Parathyroid adenoma (tissue), 2 donors: ENCODE results near the gene CYP2R1.
A peak's percentile ranks its signal among the peaks of the same experiment; 100 is the strongest.

Source experiments
- H2AFZ ChIP-seq: fragments of 300-600 bp; sonication (generic); one replicate; pipeline ENCODE4 v1.7.0; 2017; ENCODE audit warnings: antibody characterized with exemption, mild to moderate bottlenecking
- H3K27ac ChIP-seq: fragments of 300-600 bp; sonication (generic); one replicate; pipeline ENCODE4 v1.7.0; 2017
- H3K27me3 ChIP-seq: fragments of 300-600 bp; sonication (generic); one replicate; pipeline ENCODE4 v1.7.0; 2017; ENCODE audit warnings: low read length; ENCODE audit not compliant: control insufficient read depth, insufficient read depth
- H3K36me3 ChIP-seq: fragments of 300-600 bp; sonication (generic); one replicate; pipeline ENCODE4 v1.7.0; 2017; ENCODE audit warnings: low read length; ENCODE audit not compliant: control insufficient read depth, insufficient read depth
- H3K4me1 ChIP-seq: fragments of 300-600 bp; sonication (generic); one replicate; pipeline ENCODE4 v1.7.0; 2017; ENCODE audit warnings: control low read depth
- H3K4me2 ChIP-seq: fragments of 300-600 bp; sonication (generic); one replicate; pipeline ENCODE4 v1.7.0; 2017; ENCODE audit warnings: low read length
- H3K4me3 ChIP-seq: fragments of 300-600 bp; sonication (generic); one replicate; pipeline ENCODE4 v1.7.0; 2017; ENCODE audit warnings: low read depth, low read length
- H3K79me2 ChIP-seq: fragments of 300-600 bp; sonication (generic); one replicate; pipeline ENCODE4 v1.7.0; 2017; ENCODE audit warnings: control low read depth
- H3K9ac ChIP-seq: fragments of 300-600 bp; sonication (generic); one replicate; pipeline ENCODE4 v1.7.0; 2017; ENCODE audit warnings: mild to moderate bottlenecking
- H3K9me3 ChIP-seq: fragments of 300-600 bp; sonication (generic); one replicate; pipeline ENCODE4 v1.7.0; 2017; ENCODE audit warnings: low read length; ENCODE audit not compliant: control insufficient read depth
- TF ChIP-seq, protein P1 (sequence below): fragments of 300-600 bp; sonication (generic); IDR thresholded peaks from one replicate; pipeline ENCODE4 v1.7.0; 2017; ENCODE audit warnings: antibody characterized with exemption, mild to moderate bottlenecking
- donor health status: primary hyperparathyroidism.

The CYP2R1 gene

GRCh38 chr11:14907411-14908213 lies 15.6 kb upstream of the CYP2R1 start:
- no peak overlapping the region for H3K4me3 ChIP-seq
- no peak overlapping the region for H2AFZ ChIP-seq
- H3K79me2 ChIP-seq, result no peaks in the 10 kb centered on the region
- no peaks in the 10 kb centered on the region for H3K27me3 ChIP-seq
- no peak overlapping the region for H3K4me2 ChIP-seq
- no peaks in the 10 kb centered on the region for H3K9me3 ChIP-seq
- peaks cover 3% of the 10 kb centered on the region for H3K4me1 ChIP-seq
- H3K36me3 ChIP-seq, result no peaks in the 10 kb centered on the region
- no peak overlapping the region for H3K27ac ChIP-seq
- no peak overlapping the region for H3K9ac ChIP-seq
- TF ChIP-seq, protein P1, sequence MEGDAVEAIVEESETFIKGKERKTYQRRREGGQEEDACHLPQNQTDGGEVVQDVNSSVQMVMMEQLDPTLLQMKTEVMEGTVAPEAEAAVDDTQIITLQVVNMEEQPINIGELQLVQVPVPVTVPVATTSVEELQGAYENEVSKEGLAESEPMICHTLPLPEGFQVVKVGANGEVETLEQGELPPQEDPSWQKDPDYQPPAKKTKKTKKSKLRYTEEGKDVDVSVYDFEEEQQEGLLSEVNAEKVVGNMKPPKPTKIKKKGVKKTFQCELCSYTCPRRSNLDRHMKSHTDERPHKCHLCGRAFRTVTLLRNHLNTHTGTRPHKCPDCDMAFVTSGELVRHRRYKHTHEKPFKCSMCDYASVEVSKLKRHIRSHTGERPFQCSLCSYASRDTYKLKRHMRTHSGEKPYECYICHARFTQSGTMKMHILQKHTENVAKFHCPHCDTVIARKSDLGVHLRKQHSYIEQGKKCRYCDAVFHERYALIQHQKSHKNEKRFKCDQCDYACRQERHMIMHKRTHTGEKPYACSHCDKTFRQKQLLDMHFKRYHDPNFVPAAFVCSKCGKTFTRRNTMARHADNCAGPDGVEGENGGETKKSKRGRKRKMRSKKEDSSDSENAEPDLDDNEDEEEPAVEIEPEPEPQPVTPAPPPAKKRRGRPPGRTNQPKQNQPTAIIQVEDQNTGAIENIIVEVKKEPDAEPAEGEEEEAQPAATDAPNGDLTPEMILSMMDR, result peak; percentile 39

- Histone ChIP-seq H3K4me2 (no peak overlapping the region), H3K36me3 (no peaks in the 10 kb centered on the region), H3K9me3 (no peaks in the 10 kb centered on the region), H3K9ac (no peak overlapping the region), H3K27me3 (no peaks in the 10 kb centered on the region), H3K4me3 (no peak overlapping the region), H3K4me1 (peaks cover 3% of the 10 kb centered on the region), H3K79me2 (no peaks in the 10 kb centered on the region), H3K27ac (no peak overlapping the region), H2AFZ (no peak overlapping the region)
- TF ChIP-seq, protein P1, result no peak
These were observed 15.0 kb upstream of the CYP2R1 start for GRCh38 chr11:14906993-14907392.

GRCh38 chr11:14906578-14906977 lies 14.5 kb upstream of the CYP2R1 start:
- Histone ChIP-seq H3K9ac (no peak overlapping the region), H3K4me3 (no peak overlapping the region), H3K27me3 (no peaks in the 10 kb centered on the region), H3K9me3 (no peaks in the 10 kb centered on the region), H3K36me3 (no peaks in the 10 kb centered on the region), H3K27ac (no peak overlapping the region), H2AFZ (no peak overlapping the region), H3K4me1 (peaks cover 3% of the 10 kb centered on the region), H3K4me2 (no peak overlapping the region), H3K79me2 (no peaks in the 10 kb centered on the region)
- TF ChIP-seq, protein P1, result no peak

DNA sequence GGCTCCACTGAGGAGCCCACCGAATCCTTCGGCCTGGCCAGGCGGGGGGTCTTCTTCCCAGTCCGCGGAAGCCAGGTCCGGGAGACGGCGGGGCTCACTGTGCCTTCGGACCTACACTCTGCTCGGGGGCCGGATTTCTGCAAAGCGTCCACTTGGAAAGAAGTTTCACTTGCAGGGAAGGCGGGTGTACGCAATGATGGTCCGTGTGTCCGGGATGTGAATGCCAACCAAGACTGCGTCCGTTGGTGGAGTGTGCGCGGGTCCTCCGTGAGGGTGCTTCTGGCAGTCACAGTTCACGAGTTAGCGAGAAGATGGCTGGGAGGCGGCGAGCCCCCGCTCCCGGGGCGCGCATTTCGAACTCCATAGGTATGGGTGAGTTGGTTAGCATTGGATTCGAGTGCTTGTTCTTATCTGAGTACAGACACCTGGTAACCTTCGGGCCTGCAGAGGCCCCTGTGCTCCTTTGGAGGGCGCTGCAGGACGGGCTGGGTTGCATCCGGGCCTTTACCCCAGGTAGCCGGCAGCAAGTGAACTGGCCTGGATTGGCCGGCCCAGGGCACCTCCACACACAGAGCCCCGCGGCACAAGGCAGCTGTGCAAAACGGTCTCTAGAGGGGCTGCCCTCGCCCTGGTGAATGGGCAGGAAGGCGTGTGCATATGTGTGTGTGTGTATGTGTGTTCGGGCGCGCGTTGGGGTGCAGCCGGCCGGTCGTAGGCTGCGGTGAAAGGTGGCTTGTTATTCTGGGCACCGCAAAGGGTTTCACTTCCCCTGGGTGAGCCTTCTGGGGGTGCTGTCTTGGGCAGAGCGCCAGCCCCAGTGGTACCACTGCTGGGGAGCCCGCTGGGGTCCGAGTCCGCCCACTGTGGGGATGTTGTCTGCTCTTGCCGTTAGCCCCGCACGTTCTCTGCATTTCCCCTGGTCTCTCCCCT lies 13.3 kb upstream of the CYP2R1 start:
- peaks cover 3% of the 10 kb centered on the region for H3K4me1 ChIP-seq
- H3K79me2 ChIP-seq, result no peaks in the 10 kb centered on the region
- TF ChIP-seq, protein P1, result no peak
- H3K4me2 ChIP-seq, result peak overlapping the region; percentile 77
- no peak overlapping the region for H3K27ac ChIP-seq
- no peak overlapping the region for H3K9ac ChIP-seq
- peak overlapping the region; percentile 73 for H2AFZ ChIP-seq
- no peaks in the 10 kb centered on the region for H3K9me3 ChIP-seq
- no peaks in the 10 kb centered on the region for H3K27me3 ChIP-seq
- H3K36me3 ChIP-seq, result no peaks in the 10 kb centered on the region
- peak overlapping the region; percentile 34 for H3K4me3 ChIP-seq
